Uterus (tissue), 2 donors: ENCODE measurements around the gene SEC22C.

Source experiments
- POLR2A ChIP-seq, 2 donors: fragments of 450-650 bp; IDR thresholded peaks; one replicate each; pipeline ENCODE4 v1.6.1; 2016; ENCODE audit warnings: antibody characterized with exemption in 2 of 2, mild to moderate bottlenecking in 1 of 2, moderate library complexity in 1 of 2
- TF ChIP-seq, protein P1 (sequence below), 4 experiments: fragments of 200-600 bp in 2 of 4; fragments of 450-650 bp in 2 of 4; sonication (generic) in 2 of 4; IDR thresholded peaks; one replicate each; pipeline ENCODE4 v1.5.1; 2016 to 2019; ENCODE audit warnings: antibody characterized with exemption in 4 of 4, mild to moderate bottlenecking in 2 of 4, moderate library complexity in 1 of 4

DNA sequence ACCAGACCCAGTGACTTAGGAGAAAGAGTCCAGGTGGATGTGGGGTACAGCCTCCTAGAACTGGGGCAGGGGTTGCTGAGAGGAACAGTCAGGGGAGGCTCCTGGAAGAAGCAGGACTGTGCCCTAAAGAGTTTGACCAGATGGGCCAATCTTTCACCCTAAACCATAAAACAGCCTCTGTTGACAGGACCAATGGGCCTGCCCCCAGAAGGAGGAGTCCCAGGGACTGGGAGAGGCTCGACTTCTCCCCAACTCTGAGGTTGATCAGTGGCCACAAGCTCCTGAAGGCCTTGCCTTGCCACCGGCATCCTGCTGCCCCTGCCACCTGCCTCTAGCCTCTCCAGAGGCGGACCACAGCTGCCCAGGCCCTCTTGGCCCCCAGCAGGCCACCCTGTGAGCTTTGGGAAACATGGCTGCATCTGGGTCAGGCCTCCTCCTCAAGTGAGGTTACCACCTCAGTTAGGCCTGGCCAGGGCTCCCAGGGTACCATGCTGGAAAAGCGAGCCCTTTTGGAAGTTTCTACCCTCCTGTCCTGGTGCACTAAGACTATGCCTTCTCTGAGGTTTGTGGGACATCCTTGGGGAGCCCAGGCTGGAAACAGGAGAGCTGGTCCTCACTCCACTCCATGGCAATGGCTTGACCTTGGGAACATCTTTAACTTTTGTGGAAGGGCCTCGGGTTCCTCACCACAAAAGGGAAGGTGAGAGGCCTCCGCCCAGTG, 76.5 kb downstream of the SEC22C start:
- TF ChIP-seq, protein P1, sequence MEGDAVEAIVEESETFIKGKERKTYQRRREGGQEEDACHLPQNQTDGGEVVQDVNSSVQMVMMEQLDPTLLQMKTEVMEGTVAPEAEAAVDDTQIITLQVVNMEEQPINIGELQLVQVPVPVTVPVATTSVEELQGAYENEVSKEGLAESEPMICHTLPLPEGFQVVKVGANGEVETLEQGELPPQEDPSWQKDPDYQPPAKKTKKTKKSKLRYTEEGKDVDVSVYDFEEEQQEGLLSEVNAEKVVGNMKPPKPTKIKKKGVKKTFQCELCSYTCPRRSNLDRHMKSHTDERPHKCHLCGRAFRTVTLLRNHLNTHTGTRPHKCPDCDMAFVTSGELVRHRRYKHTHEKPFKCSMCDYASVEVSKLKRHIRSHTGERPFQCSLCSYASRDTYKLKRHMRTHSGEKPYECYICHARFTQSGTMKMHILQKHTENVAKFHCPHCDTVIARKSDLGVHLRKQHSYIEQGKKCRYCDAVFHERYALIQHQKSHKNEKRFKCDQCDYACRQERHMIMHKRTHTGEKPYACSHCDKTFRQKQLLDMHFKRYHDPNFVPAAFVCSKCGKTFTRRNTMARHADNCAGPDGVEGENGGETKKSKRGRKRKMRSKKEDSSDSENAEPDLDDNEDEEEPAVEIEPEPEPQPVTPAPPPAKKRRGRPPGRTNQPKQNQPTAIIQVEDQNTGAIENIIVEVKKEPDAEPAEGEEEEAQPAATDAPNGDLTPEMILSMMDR (IDR thresholded peaks at IDR 0.05): no peak
- TF ChIP-seq POLR2A (IDR thresholded peaks at IDR 0.05): no peak
